ENCODE data around the gene NEO1.
"Not testable (repeated sequence)": the region's sequence is repeated elsewhere in the genome, so short reads cannot be mapped to it uniquely, and the experiment has no call there.

Gene NEO1

GRCh38 chr15:73150831-73151230, 98.6 kb downstream of the NEO1 start:
- DNase-seq, result no peak

DNA sequence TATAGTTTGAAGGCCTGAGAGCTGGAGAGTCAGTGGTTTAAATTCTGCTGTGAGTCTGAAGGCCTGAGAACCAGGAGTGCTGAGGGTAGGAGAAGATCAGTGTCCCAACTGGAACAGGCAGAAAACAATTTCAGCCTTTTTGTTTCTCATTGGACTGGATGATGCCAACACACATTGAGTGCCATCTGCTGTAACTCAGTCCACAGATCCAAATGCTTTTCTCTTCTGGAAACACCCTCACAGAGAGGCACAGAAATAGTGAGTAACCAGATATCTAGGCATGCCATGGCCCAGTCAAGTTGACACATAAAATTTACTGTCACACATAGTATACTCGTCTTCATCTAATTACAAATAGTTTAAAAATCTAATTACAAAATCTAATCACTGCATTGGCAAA, 100.8 kb downstream of the NEO1 start:
- DNase-seq, result no peak

- no peak for DNase-seq
Observed at GRCh38 chr15:73153447-73153846, 101.2 kb downstream of the NEO1 start.

DNA sequence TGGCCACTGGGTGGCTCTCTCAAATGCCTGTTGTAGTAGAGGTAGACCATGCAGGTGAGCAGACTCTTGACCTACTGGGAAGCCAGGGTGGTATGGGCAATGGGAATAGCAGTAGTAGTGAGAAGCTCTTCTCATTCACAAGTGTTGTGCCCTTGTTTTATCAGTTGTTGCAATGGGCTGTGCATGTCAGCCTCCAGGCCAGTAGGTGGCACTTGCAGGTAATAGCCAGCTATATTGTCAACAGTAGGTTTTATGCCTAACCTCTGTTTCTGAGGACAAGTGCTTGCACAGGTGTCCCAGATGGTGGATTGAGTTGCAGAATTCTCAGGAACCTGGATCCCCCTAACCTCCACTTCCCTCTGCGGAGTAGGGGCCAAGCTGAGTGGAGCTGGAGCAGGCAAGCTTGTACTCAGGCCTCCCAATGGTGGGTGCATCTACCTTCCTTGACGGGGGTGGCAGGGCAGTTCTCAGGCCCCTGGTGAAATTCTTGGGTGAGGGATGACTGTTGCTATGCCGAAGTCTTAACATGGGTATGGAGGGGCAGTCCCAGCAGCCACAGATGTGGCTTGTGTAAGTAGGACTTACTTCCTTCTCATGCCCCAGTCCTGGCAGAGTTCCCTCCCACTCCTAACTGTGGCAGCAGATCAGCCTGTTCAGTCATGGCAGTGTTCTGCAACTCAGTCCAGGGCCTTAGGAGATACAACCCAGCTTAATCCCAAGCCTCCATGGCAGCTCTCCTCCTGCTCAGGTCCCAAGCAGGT, 104.3 kb downstream of the NEO1 start:
- DNase-seq, result no peak

DNA sequence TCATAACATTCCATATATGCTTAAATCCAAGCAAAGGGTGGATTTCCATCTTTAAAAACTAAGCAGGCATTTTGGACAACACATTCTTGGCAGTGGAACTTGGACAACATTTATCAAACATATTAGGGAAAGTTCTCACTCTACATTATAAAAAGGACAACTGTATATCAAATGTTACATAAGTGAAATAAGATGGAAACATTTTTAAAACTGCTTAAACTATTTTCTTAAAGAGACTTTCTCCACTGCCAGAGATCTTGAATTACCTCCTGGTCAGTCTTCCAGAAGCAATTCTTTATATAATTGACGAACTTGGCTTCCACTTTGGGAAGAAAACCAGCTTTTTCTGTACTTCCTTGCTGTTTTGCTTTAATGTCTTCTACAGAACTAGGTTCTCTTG, 109.3 kb downstream of the NEO1 start:
- DNase-seq, result no peak

GRCh38 chr15:73165435-73165834, 113.2 kb downstream of the NEO1 start:
- no peak for DNase-seq

DNA sequence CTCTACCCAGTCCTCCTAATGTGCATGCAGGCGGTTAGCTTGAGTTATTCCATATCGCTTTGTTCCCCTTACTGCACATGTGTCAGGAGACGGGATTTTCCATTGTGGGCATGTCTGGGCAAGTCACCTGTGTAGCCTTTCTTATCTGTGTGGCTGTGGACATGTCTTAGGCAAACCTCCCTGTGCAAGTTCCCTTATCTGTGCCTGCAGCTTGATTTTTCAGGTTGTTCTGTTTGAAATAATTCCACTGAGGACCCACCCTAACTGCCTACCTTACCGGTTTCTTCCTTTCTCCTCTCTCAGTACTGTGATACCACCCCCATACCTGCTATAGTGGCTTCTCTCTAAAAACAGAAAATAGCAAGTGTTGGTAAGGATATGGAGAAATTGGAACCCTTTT, 113.6 kb downstream of the NEO1 start:
- DNase-seq, result no peak

- not testable (repeated sequence) for DNase-seq
Observed at GRCh38 chr15:73166711-73167110, 114.4 kb downstream of the NEO1 start.

DNA sequence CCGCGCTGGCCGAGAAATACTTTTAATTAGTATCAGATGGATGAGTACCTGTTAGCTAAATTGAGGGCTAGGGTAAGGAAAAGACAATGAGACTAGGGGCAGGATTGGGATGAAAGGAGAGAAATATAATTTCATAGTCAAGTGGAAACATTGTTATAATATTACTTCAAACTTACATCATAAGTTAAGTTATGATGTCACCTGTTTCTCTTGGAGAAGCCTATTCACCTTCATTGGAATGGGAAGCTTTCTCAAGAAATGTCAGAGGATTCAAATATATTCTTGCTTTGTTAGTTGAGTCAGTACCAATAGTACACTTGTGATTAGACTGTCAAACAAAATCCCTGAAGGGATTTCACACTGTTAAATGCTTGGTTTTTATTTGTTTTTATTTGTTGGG, 116.2 kb downstream of the NEO1 start:
- DNase-seq, result no peak

DNA sequence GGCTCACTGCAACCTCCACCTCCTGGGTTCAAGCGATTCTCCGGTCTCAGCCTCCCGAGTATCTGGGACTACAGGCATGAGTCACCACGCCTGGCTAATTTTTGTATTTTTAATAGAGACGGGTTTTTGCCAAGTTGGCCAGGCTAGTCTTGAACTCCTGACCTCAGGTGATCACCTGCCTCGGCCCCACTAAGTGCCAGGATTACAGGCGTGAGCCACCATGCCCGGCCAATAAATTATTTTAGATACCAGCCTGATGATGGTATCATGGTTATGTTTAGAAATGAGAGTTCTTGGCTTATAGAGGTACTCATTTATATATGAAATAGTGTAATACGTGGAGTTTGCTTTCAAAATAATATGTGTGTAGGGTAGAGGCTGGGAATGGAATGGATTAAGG, 119.4 kb downstream of the NEO1 start:
- DNase-seq, result no peak

DNA sequence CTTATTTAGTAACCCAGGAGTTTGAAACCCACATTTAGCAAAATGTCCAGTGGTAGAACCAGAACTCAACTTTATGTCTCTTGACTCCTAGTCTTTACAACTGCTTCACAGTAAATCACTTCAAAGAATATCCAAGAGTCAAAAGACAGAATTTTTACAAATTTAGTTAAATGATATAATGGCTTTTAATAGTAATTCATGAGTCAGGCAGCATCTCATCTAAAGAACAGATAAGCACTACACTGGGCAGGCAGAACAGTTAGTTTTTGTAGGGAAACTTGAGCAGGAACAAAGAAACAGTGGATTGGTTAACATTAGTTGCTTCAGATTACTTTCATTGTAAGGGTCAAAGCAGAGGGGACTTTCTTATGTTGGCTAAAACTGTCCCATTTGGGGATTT, 120.2 kb downstream of the NEO1 start:
- DNase-seq, result no peak

DNA sequence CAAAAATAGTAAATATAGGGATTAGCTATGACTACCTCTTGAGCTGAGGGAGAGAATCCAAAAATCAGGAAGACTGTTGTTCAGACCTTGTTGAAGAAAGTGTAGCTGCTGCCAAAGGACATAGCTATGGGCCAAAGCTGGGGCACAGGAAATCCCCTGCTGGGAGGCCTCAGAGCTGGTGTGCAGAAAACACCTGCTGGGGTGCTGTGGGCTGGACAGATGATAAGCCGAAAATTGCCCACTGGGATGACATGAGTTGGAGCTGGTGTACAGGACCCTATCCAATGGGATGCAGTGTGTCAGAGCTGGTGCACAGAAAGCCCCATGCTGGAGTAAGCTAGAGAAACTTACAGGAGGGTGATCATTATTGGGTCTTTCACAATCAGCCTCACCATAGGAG, 121.9 kb downstream of the NEO1 start:
- DNase-seq, result no peak

DNA sequence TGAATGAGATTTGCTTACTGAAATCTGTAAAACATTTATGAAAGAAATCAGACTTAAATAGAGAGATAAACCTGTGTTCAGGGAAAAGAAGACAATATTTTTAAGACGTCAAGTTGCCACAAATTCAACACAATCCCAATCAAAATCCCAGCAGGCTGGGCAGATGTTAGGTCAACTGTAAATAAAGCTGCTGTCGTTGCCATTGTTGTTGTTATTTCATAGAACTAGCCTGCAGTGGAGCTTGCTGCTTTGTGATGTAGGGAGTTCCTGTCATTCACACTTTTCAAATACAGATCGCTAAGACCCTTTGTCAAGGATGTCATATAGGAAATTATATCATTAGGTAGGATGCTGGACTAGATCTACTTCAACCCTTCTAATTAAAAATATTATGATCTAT, 123.1 kb downstream of the NEO1 start:
- no peak for DNase-seq

- DNase-seq, result no peak
Observed at GRCh38 chr15:73176598-73176997, 124.3 kb downstream of the NEO1 start.

GRCh38 chr15:73183071-73183470, 130.8 kb downstream of the NEO1 start:
- no peak for DNase-seq

- no peak for DNase-seq
Observed at GRCh38 chr15:73190189-73190601, 137.9 kb downstream of the NEO1 start.

DNA sequence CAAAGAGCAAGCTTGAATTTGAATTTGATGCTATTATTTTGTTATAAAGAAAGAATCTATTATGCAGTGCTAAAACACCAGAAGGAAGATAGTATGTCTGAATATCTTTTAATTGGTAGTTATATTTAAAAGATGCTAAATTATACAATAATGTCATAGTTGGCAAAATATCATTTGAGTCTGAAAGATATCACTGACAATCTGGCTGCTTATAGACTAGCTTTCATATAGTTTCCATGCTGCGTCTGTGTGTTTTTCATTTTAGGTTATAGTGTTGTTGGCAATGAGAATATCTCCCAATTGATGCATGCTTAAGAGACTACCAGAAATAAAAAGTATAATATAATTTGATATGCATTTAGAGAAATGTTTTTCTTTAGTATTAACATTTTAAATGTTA, 142.9 kb downstream of the NEO1 start:
- no peak for DNase-seq

DNA sequence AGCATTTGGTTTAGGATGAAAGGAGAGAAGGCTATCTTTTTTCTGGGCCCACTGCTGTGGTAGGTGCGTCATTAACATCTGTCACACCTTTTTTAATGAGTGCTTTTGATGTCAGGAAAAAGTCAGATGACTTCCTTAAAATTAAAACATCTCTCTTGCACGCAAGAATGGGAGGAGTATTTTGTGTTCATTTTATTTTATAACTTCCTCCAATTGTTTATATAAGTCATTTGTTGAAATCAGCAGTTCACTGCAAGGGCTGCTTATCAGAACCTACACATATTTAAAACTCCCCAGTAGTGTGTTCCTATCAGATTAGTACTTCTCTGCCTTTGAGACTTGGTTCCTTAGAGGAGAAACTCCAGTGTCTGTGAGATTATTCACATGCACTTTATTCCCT, 143.8 kb downstream of the NEO1 start:
- DNase-seq, result no peak

- no peak for DNase-seq
Observed at GRCh38 chr15:73200339-73200738, 148.1 kb downstream of the NEO1 start.

- DNase-seq, result no peak
Observed at GRCh38 chr15:73210630-73211029, 158.4 kb downstream of the NEO1 start.

- no peak for DNase-seq
Observed at GRCh38 chr15:73212424-73212823, 160.2 kb downstream of the NEO1 start.

- not testable (repeated sequence) for DNase-seq
Observed at GRCh38 chr15:73221450-73221849, 169.2 kb downstream of the NEO1 start.

- peak; percentile 59 for DNase-seq
Observed at GRCh38 chr15:73225358-73226015, 173.2 kb downstream of the NEO1 start.

DNA sequence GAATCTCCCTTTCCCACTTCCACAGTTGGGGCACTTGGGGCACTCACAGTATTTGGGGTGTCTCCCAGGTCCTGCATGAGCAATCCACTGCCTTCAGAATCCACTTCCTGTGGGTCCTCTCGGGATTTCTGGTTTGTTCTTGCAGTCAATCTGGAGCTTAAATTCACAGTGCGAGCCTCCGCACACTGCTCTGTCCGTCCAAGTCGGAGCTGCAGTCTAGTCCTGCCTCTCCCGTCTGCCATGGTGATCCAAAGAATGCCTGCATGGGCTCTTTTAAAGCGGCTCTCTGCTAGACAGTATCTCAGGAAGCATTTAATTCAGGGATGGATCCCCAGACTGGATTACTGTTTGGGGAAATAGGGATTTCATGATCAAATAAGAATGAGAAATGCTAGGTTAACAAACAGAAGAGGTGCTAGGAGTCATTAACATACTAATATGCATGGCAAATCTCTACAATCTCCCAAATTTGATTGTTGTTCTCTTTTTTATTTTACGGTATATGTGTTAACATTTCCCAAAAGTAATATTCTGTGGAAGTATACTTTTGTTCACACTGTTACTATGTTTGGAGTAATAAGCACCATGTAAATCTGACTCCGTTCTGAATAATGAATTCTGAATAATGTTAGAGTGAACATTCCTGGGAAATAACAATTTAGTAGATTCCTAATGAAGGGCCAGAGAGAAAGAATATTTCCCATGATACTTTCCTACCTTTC, 174.0 kb downstream of the NEO1 start:
- no peak for DNase-seq
